Hippocampal formation (tissue), 2 donors: ENCODE data around the gene FAM168A.

Source experiments
- DNase-seq, 2 donors: peaks; one replicate each; lab custom pipeline; 2025; lab: John Stamatoyannopoulos, UW

FAM168A gene

GRCh38 chr11:73367482-73368024 is 230.4 kb downstream of the FAM168A start:
- no peak for DNase-seq

GRCh38 chr11:73366953-73367352 is 231.0 kb downstream of the FAM168A start:
- DNase-seq, result no peak

GRCh38 chr11:73366265-73366610 is 231.7 kb downstream of the FAM168A start:
- DNase-seq, result no peak

- no peak for DNase-seq
Observed at GRCh38 chr11:73365352-73366264, 232.3 kb downstream of the FAM168A start.

GRCh38 chr11:73363147-73363546 is 234.8 kb downstream of the FAM168A start:
- DNase-seq, result no peak

- no peak for DNase-seq
Observed at GRCh38 chr11:73361953-73362776, 235.7 kb downstream of the FAM168A start.

GRCh38 chr11:73360743-73361369 is 237.1 kb downstream of the FAM168A start:
- no peak for DNase-seq

GRCh38 chr11:73359930-73360742 is 237.8 kb downstream of the FAM168A start:
- DNase-seq, result no peak

GRCh38 chr11:73359341-73359740 is 238.6 kb downstream of the FAM168A start:
- no peak for DNase-seq

- DNase-seq, result no peak
Observed at GRCh38 chr11:73358071-73358470, 239.8 kb downstream of the FAM168A start.

GRCh38 chr11:73356979-73357860 is 240.7 kb downstream of the FAM168A start:
- DNase-seq, result no peak

GRCh38 chr11:73355109-73355508 is 242.8 kb downstream of the FAM168A start:
- DNase-seq, result no peak

GRCh38 chr11:73353422-73353821 is 244.5 kb downstream of the FAM168A start:
- DNase-seq, result no peak

- DNase-seq, result peak; percentile 13 to 60
Observed at GRCh38 chr11:73350908-73351636, 246.8 kb downstream of the FAM168A start.
